SU-DHL-6 (cell line): ENCODE results near the gene CHMP4B.
"Not testable (repeated sequence)": the region's sequence is repeated elsewhere in the genome, so short reads cannot be mapped to it uniquely, and the experiment has no call there.

Source experiments
- H2AFZ ChIP-seq: fragments of 200-600 bp; sonication (generic); 2 replicates; pipeline ENCODE4 v1.6.1; 2014; ENCODE audit warnings: low read depth, mild to moderate bottlenecking, moderate library complexity, mixed read lengths, antibody characterized with exemption, low read length; ENCODE audit not compliant: severe bottlenecking
- H3F3A ChIP-seq: fragments of 200-600 bp; shearing (Covaris generic); 2 replicates; pipeline ENCODE4 v1.6.0; 2016; ENCODE audit warnings: antibody characterized with exemption, mild to moderate bottlenecking; ENCODE audit not compliant: insufficient read depth
- H3K27ac ChIP-seq: fragments of 200-600 bp; sonication (generic); 2 replicates; pipeline ENCODE4 v1.5.1; 2016; ENCODE audit warnings: low read depth, mild to moderate bottlenecking, low read length, moderate library complexity, mixed read lengths
- H3K27me3 ChIP-seq: fragments of 200-600 bp; sonication (generic), shearing (Covaris generic); 2 replicates; pipeline ENCODE4 v1.6.0; 2014; ENCODE audit warnings: mild to moderate bottlenecking, low read length
- H3K36me3 ChIP-seq: fragments of 200-600 bp; sonication (generic); 2 replicates; pipeline ENCODE4 v1.6.1; 2014; ENCODE audit warnings: mild to moderate bottlenecking, low read length, mixed read lengths
- H3K4me2 ChIP-seq: fragments of 300-600, 200-600 bp; shearing (Covaris generic), sonication (generic); 2 replicates; pipeline ENCODE4 v1.6.0; 2014; ENCODE audit warnings: low read length, low read depth, mild to moderate bottlenecking; ENCODE audit not compliant: poor library complexity, severe bottlenecking
- H3K4me3 ChIP-seq: fragments of 200-600 bp; sonication (generic); 2 replicates; pipeline ENCODE4 v1.5.1; 2014; ENCODE audit warnings: antibody characterized with exemption, low read length, mild to moderate bottlenecking, mixed read lengths; ENCODE audit not compliant: insufficient read depth, poor library complexity, severe bottlenecking
- H3K79me2 ChIP-seq: fragments of 200-600 bp; sonication (generic); 2 replicates; pipeline ENCODE4 v1.6.1; 2014; ENCODE audit warnings: mild to moderate bottlenecking, low read length, moderate library complexity; ENCODE audit not compliant: insufficient read depth
- H3K9ac ChIP-seq: fragments of 200-600 bp; sonication (generic); 2 replicates; pipeline ENCODE4 v1.7.0; 2014; ENCODE audit warnings: mild to moderate bottlenecking, low read length
- H3K9me2 ChIP-seq: fragments of 200-600 bp; sonication (generic); replicated peaks from 2 replicates; pipeline ENCODE4 v1.6.1; 2014; ENCODE audit warnings: low read length; ENCODE audit not compliant: insufficient read depth
- H3K9me3 ChIP-seq: fragments of 200-600 bp; sonication (generic); 2 replicates; pipeline ENCODE4 v1.6.1; 2014; ENCODE audit warnings: low read length, mixed read lengths; ENCODE audit not compliant: insufficient read depth
- H4K20me1 ChIP-seq: fragments of 200-600 bp; sonication (generic); 2 replicates; pipeline ENCODE4 v1.6.1; 2014; ENCODE audit warnings: low read depth, mild to moderate bottlenecking, antibody characterized with exemption, low read length, moderate library complexity, mixed read lengths
- EZH2phosphoT487 ChIP-seq: fragments of 200-600 bp; sonication (generic), shearing (Covaris generic); conservative IDR thresholded peaks from 2 replicates; pipeline ENCODE4 v1.6.1; 2018; ENCODE audit warnings: mild to moderate bottlenecking, antibody characterized with exemption, low read length, moderate library complexity, mixed read lengths
- TF ChIP-seq, protein P1 (sequence below): fragments of 200-600 bp; sonication (generic); IDR thresholded peaks from one replicate; pipeline ENCODE4 v1.5.1; 2017; ENCODE audit warnings: antibody characterized with exemption, mild to moderate bottlenecking, low read length, moderate library complexity; ENCODE audit not compliant: insufficient read depth, poor library complexity, severe bottlenecking

CHMP4B gene

DNA sequence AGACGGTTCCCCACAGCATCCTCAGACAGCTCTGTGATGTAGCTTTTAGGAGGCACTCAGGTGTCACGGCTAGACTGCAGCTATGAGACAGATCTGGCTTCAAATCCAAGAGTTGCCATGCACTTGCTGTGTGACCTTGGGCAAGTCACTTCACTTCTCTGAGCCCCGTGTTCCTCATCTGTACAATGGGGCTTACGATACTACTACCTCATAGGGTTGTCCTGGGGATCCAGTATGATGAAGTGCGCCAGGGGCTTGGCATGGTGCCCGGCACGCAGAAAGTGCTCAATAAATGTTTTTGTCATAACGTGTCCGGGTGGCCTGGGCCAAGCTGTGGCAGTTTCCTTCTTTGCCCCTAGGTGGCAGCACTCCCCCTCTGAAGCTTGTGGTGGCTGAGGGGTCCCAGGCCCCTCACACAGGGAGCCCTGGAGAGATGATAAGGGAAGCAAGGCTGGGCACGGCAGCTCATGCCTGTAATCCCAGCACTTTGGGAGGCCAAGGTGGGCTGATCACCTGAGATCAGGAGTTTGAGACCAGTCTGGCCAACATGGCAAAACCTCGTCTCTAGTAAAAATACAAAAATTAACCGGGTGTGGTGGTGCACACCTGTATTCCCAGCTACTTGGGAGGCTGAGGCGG, 19.1 kb upstream of the CHMP4B start:
- no peaks in the 10 kb centered on the region for H4K20me1 ChIP-seq
- no peaks in the 10 kb centered on the region for H3K36me3 ChIP-seq
- no peaks in the 10 kb centered on the region for H3F3A ChIP-seq
- H3K9me2 ChIP-seq: no peaks in the 10 kb centered on the region
- no peaks in the 10 kb centered on the region for H3K79me2 ChIP-seq
- no peak overlapping the region for H2AFZ ChIP-seq
- no peak overlapping the region for H3K4me2 ChIP-seq
- no peak overlapping the region for H3K9ac ChIP-seq
- H3K4me3 ChIP-seq: no peak overlapping the region
- no peaks in the 10 kb centered on the region for H3K27me3 ChIP-seq
- 0 out of 2 replicates have a peak overlapping the region, but pooled peaks have one; percentile 6 for H3K27ac ChIP-seq
- TF ChIP-seq EZH2phosphoT487: no peak
- TF ChIP-seq, protein P1, sequence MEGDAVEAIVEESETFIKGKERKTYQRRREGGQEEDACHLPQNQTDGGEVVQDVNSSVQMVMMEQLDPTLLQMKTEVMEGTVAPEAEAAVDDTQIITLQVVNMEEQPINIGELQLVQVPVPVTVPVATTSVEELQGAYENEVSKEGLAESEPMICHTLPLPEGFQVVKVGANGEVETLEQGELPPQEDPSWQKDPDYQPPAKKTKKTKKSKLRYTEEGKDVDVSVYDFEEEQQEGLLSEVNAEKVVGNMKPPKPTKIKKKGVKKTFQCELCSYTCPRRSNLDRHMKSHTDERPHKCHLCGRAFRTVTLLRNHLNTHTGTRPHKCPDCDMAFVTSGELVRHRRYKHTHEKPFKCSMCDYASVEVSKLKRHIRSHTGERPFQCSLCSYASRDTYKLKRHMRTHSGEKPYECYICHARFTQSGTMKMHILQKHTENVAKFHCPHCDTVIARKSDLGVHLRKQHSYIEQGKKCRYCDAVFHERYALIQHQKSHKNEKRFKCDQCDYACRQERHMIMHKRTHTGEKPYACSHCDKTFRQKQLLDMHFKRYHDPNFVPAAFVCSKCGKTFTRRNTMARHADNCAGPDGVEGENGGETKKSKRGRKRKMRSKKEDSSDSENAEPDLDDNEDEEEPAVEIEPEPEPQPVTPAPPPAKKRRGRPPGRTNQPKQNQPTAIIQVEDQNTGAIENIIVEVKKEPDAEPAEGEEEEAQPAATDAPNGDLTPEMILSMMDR: peak; percentile 75
- H3K9me3 ChIP-seq: no peaks in the 10 kb centered on the region

DNA sequence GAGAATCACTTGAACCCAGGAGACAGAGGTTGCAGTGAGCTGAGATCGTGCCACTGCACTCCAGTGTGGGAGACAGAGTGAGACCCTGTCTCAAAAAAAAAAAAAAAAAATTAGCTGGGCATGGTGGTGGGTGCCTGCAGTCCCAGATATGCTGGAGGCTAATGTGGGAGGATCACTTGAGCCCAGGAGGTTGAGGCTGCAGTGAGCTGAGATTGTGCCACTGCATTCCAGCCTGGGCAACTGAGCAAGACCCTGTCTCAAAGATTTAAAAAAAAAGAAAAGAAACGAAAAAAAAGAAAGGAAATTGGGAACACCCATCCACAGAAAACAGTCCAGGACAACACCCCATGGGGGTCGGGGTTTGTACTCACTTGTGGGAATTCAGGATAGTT, 18.6 kb upstream of the CHMP4B start:
- not testable (repeated sequence) for H3K27ac ChIP-seq, H3K36me3 ChIP-seq, H3K4me3 ChIP-seq, H3K4me2 ChIP-seq, H3K9me2 ChIP-seq, H3K9ac ChIP-seq, H3K27me3 ChIP-seq, H4K20me1 ChIP-seq, H3K79me2 ChIP-seq, H2AFZ ChIP-seq, H3K9me3 ChIP-seq, H3F3A ChIP-seq

DNA sequence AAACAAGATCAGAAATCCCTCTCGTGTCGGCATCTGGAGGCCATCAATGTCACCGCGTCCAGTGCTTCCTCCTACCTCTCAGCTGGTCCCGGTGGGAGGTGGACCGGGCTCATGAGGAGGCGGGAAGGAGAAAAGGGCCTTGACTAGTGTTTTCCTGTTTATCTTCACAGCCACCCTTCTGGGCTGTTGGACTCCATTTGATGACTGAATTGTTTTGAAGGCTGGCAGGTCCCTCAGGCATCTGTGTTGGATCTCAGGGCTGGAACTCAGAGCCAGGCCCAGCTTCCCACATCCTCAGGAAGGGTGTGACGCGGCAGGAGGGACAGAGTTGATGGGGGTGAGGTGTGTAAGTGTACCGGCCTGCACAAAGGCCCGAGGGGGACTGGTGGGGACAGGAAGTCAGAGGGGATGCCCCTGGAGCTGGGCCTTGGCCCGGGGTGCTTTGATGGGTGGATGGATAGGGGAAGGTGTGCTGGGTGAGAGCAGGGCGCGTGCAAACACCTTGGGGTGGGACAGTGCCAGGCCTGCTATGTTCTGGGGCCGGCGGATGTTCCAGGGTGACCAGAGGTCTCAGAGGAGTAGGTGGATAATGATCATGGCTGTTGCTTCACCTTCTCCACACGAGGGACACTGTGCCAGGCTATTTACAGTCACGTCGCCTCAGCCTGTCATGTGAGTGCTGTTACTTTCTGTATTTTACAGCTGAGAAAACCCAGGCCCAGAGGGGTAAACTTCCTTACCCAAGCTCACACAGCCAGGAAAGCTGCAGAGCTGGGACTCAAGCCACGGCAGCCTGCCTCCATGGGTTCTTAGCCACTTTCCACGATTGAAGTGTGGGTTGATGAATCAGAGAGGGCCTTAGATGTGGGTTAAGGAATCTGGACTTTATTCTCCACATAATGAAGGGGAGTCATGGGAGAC, 17.9 kb upstream of the CHMP4B start:
- H2AFZ ChIP-seq: no peak overlapping the region
- no peaks in the 10 kb centered on the region for H3K79me2 ChIP-seq
- H3K27me3 ChIP-seq: no peaks in the 10 kb centered on the region
- no peaks in the 10 kb centered on the region for H3K9me2 ChIP-seq
- H3F3A ChIP-seq: no peaks in the 10 kb centered on the region
- no peak overlapping the region for H3K9ac ChIP-seq
- no peaks in the 10 kb centered on the region for H3K36me3 ChIP-seq
- TF ChIP-seq EZH2phosphoT487: no peak
- TF ChIP-seq, protein P1: no peak
- H3K4me2 ChIP-seq: no peak overlapping the region
- H4K20me1 ChIP-seq: no peaks in the 10 kb centered on the region
- no peak overlapping the region for H3K4me3 ChIP-seq
- no peaks in the 10 kb centered on the region for H3K9me3 ChIP-seq
- H3K27ac ChIP-seq: no peak overlapping the region
